Measurements from ENCODE around the gene SLC45A2.

GRCh38 chr5:33973271-33973670 lies 11.2 kb downstream of the SLC45A2 start:
- TF ChIP-seq RARB (CRISPR knock-in tag; IDR thresholded peaks at IDR 0.05) (no peak), ZFP3 (CRISPR knock-in tag; IDR thresholded peaks at IDR 0.05) (no peak), ZNF565 (CRISPR knock-in tag; conservative IDR thresholded peaks at IDR 0.05; ENCODE audit: low read depth) (no peak), CSDC2 (CRISPR knock-in tag; IDR thresholded peaks at IDR 0.05) (no peak), TOX (CRISPR knock-in tag; IDR thresholded peaks at IDR 0.05; ENCODE audit: borderline replicate concordance) (no peak), ZFP30 (CRISPR knock-in tag; IDR thresholded peaks at IDR 0.05) (no peak), CSRNP3 (CRISPR knock-in tag; IDR thresholded peaks at IDR 0.05) (no peak)

All from SK-N-SH treated with all-trans-retinoic acid at 6 μM for 48 hours (cell line).